HepG2 (cell line): ENCODE data around the gene CDYL. TPM values are rescaled to one million over a fixed set of nuclear protein-coding genes. Genes with fewer than 3 reads are reported as not detected.

Experiments
- BORCS8-MEF2B ChIP-seq: sonication (generic); formaldehyde crosslinking; IDR thresholded peaks from 2 replicates; pipeline ENCODE4 v1.8.0; 2022; ENCODE audit warnings: mild to moderate bottlenecking, missing genetic modification reagents
- CHCHD3 ChIP-seq: sonication (generic); formaldehyde crosslinking; IDR thresholded peaks from 2 replicates; pipeline ENCODE4 v1.8.0; 2022; ENCODE audit warnings: mild to moderate bottlenecking, missing genetic modification reagents, moderate library complexity
- FOXK1 ChIP-seq: sonication (generic); formaldehyde crosslinking; IDR thresholded peaks from 2 replicates; pipeline ENCODE4 v1.4.0; 2020; ENCODE audit warnings: low read depth, missing genetic modification reagents, borderline replicate concordance
- FOXP1 ChIP-seq, 2 experiments: fragments of 450-650 bp in 1 of 2; IDR thresholded peaks; 2 replicates each; pipeline ENCODE4 v1.6.1; 2017 to 2018; ENCODE audit warnings: antibody characterized with exemption in 1 of 2
- GATA4 ChIP-seq: sonication (generic); IDR thresholded peaks from 2 replicates; pipeline ENCODE4 v1.6.1; 2016; ENCODE audit warnings: antibody characterized with exemption, low read depth, borderline replicate concordance
- MTA3 ChIP-seq: sonication (generic); formaldehyde crosslinking; IDR thresholded peaks from 2 replicates; pipeline ENCODE4 v1.4.0; 2020; ENCODE audit warnings: missing genetic modification reagents
- NFRKB ChIP-seq: fragments of 450-650 bp; IDR thresholded peaks from 2 replicates; pipeline ENCODE4 v1.6.1; 2017
- NPAS2 ChIP-seq: sonication (generic); formaldehyde crosslinking; IDR thresholded peaks from 2 replicates; pipeline ENCODE4 v1.8.0; 2022; ENCODE audit warnings: mild to moderate bottlenecking, missing genetic modification reagents, borderline replicate concordance
- PITX1 ChIP-seq: sonication (generic); formaldehyde crosslinking; IDR thresholded peaks from 2 replicates; pipeline ENCODE4 v1.5.1; 2020; ENCODE audit warnings: mild to moderate bottlenecking, missing genetic modification reagents
- RARG ChIP-seq: sonication (generic); formaldehyde crosslinking; IDR thresholded peaks from 2 replicates; pipeline ENCODE4 v1.4.0; 2020; ENCODE audit warnings: low read depth, mild to moderate bottlenecking, missing genetic modification reagents
- RELA ChIP-seq: sonication (generic); formaldehyde crosslinking; IDR thresholded peaks from 2 replicates; pipeline ENCODE4 v1.4.0; 2020; ENCODE audit warnings: missing genetic modification reagents
- ZBTB34 ChIP-seq: sonication (generic); formaldehyde crosslinking; IDR thresholded peaks from 2 replicates; pipeline ENCODE4 v1.8.0; 2022; ENCODE audit warnings: mild to moderate bottlenecking, missing genetic modification reagents
- ZFP37 ChIP-seq: sonication (generic); formaldehyde crosslinking; IDR thresholded peaks from 2 replicates; pipeline ENCODE4 v1.4.0; 2020; ENCODE audit warnings: missing genetic modification reagents, borderline replicate concordance
- ZNF251 ChIP-seq: sonication (generic); formaldehyde crosslinking; IDR thresholded peaks from 2 replicates; pipeline ENCODE4 v1.9.0; 2021; ENCODE audit warnings: mild to moderate bottlenecking, missing genetic modification reagents
- ZNF292 ChIP-seq: sonication (generic); formaldehyde crosslinking; IDR thresholded peaks from 2 replicates; pipeline ENCODE4 v1.8.1; 2022; ENCODE audit warnings: mild to moderate bottlenecking, low read depth, missing genetic modification reagents, borderline replicate concordance
- ZNF432 ChIP-seq: sonication (generic); formaldehyde crosslinking; IDR thresholded peaks from 2 replicates; pipeline ENCODE4 v1.5.0; 2020; ENCODE audit warnings: missing genetic modification reagents, mild to moderate bottlenecking, borderline replicate concordance
- ZNF501 ChIP-seq: sonication (generic); formaldehyde crosslinking; IDR thresholded peaks from 2 replicates; pipeline ENCODE4 v1.5.1; 2020; ENCODE audit warnings: mild to moderate bottlenecking, moderate library complexity, missing genetic modification reagents
- ZNF512B ChIP-seq: sonication (generic); formaldehyde crosslinking; IDR thresholded peaks from 2 replicates; pipeline ENCODE4 v1.5.1; 2020; ENCODE audit warnings: missing genetic modification reagents, mild to moderate bottlenecking, borderline replicate concordance
- ZNF556 ChIP-seq: sonication (generic); formaldehyde crosslinking; IDR thresholded peaks from 2 replicates; pipeline ENCODE4 v1.4.0; 2020; ENCODE audit warnings: mild to moderate bottlenecking, missing genetic modification reagents, borderline replicate concordance
- ZNF770 ChIP-seq: sonication (generic); formaldehyde crosslinking; IDR thresholded peaks from 2 replicates; pipeline ENCODE4 v1.5.0; 2020; ENCODE audit warnings: mild to moderate bottlenecking, missing genetic modification reagents
- ZSCAN21 ChIP-seq: sonication (generic); formaldehyde crosslinking; IDR thresholded peaks from 2 replicates; pipeline ENCODE4 v1.8.0; 2022; ENCODE audit warnings: mild to moderate bottlenecking, missing genetic modification reagents, moderate library complexity, borderline replicate concordance
- polyA plus RNA-seq, 8 experiments: library from polyadenylated mRNA; depleted of rRNA in 3 of 8; stranded (reverse) in 7 of 8; unstranded in 1 of 8; fragments of >200 nt; fragmentation: Illumina TruSeq in 4 of 8; extraction: Trizol in 4 of 8; gene quantifications; 2 replicates each; pipeline versions ENCODE4 v1.2.1 to v1.2.3, GENCODE V29; 2011 to 2016; ENCODE audit warnings: low read depth in 4 of 8, missing spikeins in 1 of 8, mixed read lengths in 1 of 8; ENCODE audit not compliant: insufficient read depth in 1 of 8
- total RNA-seq, 5 experiments: library from RNA; depleted of rRNA; stranded (reverse); fragments of >200 nt; fragmentation: Illumina TruSeq; extraction: Trizol; gene quantifications; 2 replicates each; pipeline ENCODE4 v1.2.3, GENCODE V29; 2016; ENCODE audit warnings: low read depth in 1 of 5

Gene CDYL
- total and polyA plus RNA-seq, 2 of the 13 experiments (the other 11 are each of a cell fraction or from before 2014, with no cell fraction given) = 22.8 to 105 TPM

GRCh38 chr6:5003604-5004372 is 227.6 kb downstream of the CDYL start, which contains the start of gene RPP40 (continued):
- TF ChIP-seq ZBTB34 (CRISPR knock-in tag) = no peak
- no peak for TF ChIP-seq RARG
- TF ChIP-seq ZNF432 (CRISPR knock-in tag) = no peak
- no peak for TF ChIP-seq FOXP1 (IDR thresholded peaks at IDR 0.05)
- no peak for TF ChIP-seq FOXP1 (CRISPR knock-in tag; IDR thresholded peaks at IDR 0.05)
- peak; percentile 95; the same call in 1 of the 2 replicates for TF ChIP-seq ZFP37 (CRISPR knock-in tag)
- no peak for TF ChIP-seq ZNF251
- no peak for TF ChIP-seq NFRKB
- peak; percentile 74 for TF ChIP-seq BORCS8-MEF2B
- no peak; the same call in 1 of the 2 replicates for TF ChIP-seq GATA4
- 0 out of 2 replicates have a peak, but pooled peaks have one; percentile 32 for TF ChIP-seq ZNF292 (CRISPR knock-in tag)
- TF ChIP-seq ZNF770 = peak; percentile 94
- TF ChIP-seq CHCHD3 (CRISPR knock-in tag) = no peak
- no peak for TF ChIP-seq NPAS2 (CRISPR knock-in tag)
- peak; percentile 83 for TF ChIP-seq ZNF501 (CRISPR knock-in tag)
- peak; percentile 75; the same call in 1 of the 2 replicates for TF ChIP-seq ZSCAN21 (CRISPR knock-in tag)
- TF ChIP-seq RELA (CRISPR knock-in tag) = peak; percentile 86; the same call in 1 of the 2 replicates
- TF ChIP-seq ZNF512B = no peak
- TF ChIP-seq ZNF556 (CRISPR knock-in tag) = no peak
- TF ChIP-seq PITX1 (CRISPR knock-in tag) = no peak; the same call in 1 of the 2 replicates
- TF ChIP-seq MTA3 (CRISPR knock-in tag) = no peak
- TF ChIP-seq FOXK1 (CRISPR knock-in tag) = peak; percentile 70; the same call in 1 of the 2 replicates
